ENCODE measurements around the gene COL23A1.

DNA sequence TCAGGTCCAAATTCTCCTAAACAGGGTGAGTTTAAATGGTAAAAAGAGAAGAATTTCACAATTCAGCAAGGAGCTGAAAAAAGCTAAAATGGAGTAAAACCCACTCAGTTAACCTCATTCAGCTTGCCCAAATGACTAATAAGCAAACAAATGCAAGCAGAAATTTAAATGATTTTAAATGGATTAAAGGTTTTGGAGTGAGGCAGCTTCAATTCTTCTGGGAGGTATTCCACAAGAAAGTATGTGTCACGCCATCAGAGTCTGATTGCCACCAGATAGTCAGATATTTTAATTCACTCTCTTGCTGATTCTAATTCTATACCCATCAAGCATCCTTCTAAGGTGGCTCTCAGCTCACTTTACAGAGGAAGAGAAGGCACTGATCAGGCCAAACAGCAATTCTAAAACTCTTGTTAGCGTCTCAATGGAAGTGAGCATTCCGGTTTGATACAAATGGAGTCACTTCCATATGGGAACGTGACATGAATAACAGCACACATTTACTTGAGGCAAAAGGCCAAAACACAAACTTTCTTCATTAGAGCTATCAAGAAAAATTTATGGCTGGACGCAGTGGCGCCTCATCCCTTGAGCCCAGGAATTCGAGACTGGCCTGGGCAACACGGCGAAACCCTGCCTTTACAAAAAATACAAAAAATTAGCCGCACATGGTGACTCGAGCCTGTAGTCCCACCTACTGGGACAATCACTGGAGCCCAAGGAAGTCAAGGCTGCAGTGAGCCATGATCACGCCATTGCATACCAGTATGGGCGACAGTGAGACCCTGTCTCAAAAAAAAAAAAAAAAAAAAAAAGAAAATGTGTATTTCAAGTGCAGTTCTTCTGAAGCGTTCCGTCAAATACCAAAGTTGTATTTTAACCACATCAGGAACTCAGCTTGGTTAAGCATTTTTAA lies 34.7 kb upstream of the COL23A1 start:
- no peak for TF ChIP-seq CTCF (IDR thresholded peaks at IDR 0.05)
- TF ChIP-seq POLR2A (IDR thresholded peaks at IDR 0.05; ENCODE audit: low read depth) = no peak
- TF ChIP-seq POLR2AphosphoS5 (IDR thresholded peaks at IDR 0.05) = no peak
- no peak for TF ChIP-seq EP300 (IDR thresholded peaks at IDR 0.05)
